K562 (cell line): ENCODE measurements around the gene KIAA0513. TPM values are rescaled to one million over a fixed set of nuclear protein-coding genes. Genes with fewer than 3 reads are reported as not detected.

Experiments used
- ATAC-seq: fragments of 200-7000 bp; cut with Tn5 transposase; 3 replicates; pipeline ENCODE4 v1.9.1; 2020; ENCODE audit warnings: moderate library complexity
- BruUV-seq: library from RNA; stranded (reverse); fragments of 400-500 nt; replicated peaks from 2 replicates; lab custom pipeline; 2021; lab: Mats Ljungman, UMichigan
- CTCF ChIA-PET: fragments of 300-600 bp; formaldehyde crosslinking; extraction: SDS; loops from one replicate; lab custom pipeline; 2021; ENCODE audit warnings: low intra/inter-chr PET ratio; lab: Yijun Ruan, JAX
- POLR2A ChIA-PET: fragments of 300-600, 350-650 bp; sonication (Branson Sonifier 250); formaldehyde crosslinking; extraction: SDS; loops from one replicate; lab custom pipeline; 2021; ENCODE audit warnings: antibody characterized with exemption, inconsistent platforms; lab: Yijun Ruan, JAX
- DNase-seq, 4 experiments: peaks; one replicate each; pipeline versions ENCODE4 v3.0.0 to v3.0.0-alpha.2; 2011 to 2018; ENCODE audit warnings: low spot score in 3 of 4, mixed read lengths in 3 of 4; ENCODE audit errors: extremely low read depth in 1 of 4
- FAIRE-seq: peaks from 2 replicates; lab custom pipeline; 2011; peaks lifted over from hg19 to GRCh38; lab: Jason Lieb, UNC
- H2AFZ ChIP-seq: 2 replicates; pipeline ENCODE4 v1.6.0; 2011; ENCODE audit warnings: low read depth, low read length, control low read depth, inconsistent platforms
- H3K27ac ChIP-seq: fragments of 200-600 bp; 3 replicates; pipeline ENCODE4 v1.8.0; 2011; ENCODE audit warnings: low read depth, mild to moderate bottlenecking, control low read depth, inconsistent platforms, low read length, moderate library complexity, mixed read lengths; ENCODE audit errors: extremely low read depth
- H3K27me3 ChIP-seq, 2 experiments: fragments of 300-600 bp in 1 of 2; 2 replicates in 1 of 2; 3 replicates in 1 of 2; pipeline versions ENCODE4 v1.6.0 to v1.8.0; 2011; ENCODE audit warnings: inconsistent platforms in 2 of 2, low read length in 2 of 2, mild to moderate bottlenecking in 1 of 2, mixed read lengths in 1 of 2, moderate library complexity in 1 of 2; ENCODE audit not compliant: control insufficient read depth in 2 of 2, insufficient read depth in 2 of 2
- H3K36me3 ChIP-seq: fragments of 300-600 bp; 3 replicates; pipeline ENCODE4 v1.8.0; 2011; ENCODE audit warnings: mild to moderate bottlenecking, low read length, inconsistent platforms; ENCODE audit not compliant: control insufficient read depth, insufficient read depth
- H3K4me1 ChIP-seq, 2 experiments: fragments of 200-600 bp in 1 of 2; replicated peaks in 1 of 2; 2 replicates in 1 of 2; 3 replicates in 1 of 2; pipeline versions ENCODE4 v1.5.1 to v1.8.0; 2011; ENCODE audit warnings: inconsistent platforms in 2 of 2, low read length in 2 of 2, mild to moderate bottlenecking in 1 of 2, mixed read lengths in 1 of 2, moderate library complexity in 1 of 2; ENCODE audit not compliant: control insufficient read depth in 2 of 2, insufficient read depth in 2 of 2
- H3K4me2 ChIP-seq: 2 replicates; pipeline ENCODE4 v1.6.1; 2011; ENCODE audit warnings: low read length, control low read depth, inconsistent platforms, mixed read lengths; ENCODE audit not compliant: insufficient read depth
- H3K4me3 ChIP-seq: fragments of 200-600 bp; sonication (generic), shearing (Covaris generic); 2 replicates; pipeline ENCODE4 v1.5.1; 2016; ENCODE audit warnings: control low read depth, inconsistent platforms
- H3K79me2 ChIP-seq: fragments of 200-600 bp; 3 replicates; pipeline ENCODE4 v1.8.0; 2011; ENCODE audit warnings: low read length, inconsistent platforms; ENCODE audit not compliant: control insufficient read depth, insufficient read depth
- H3K9ac ChIP-seq, 2 experiments: 2 replicates each; pipeline versions ENCODE4 v1.6.0 to v1.6.1; 2011; ENCODE audit warnings: low read depth in 2 of 2, low read length in 2 of 2, control low read depth in 1 of 2, inconsistent platforms in 1 of 2, mild to moderate bottlenecking in 1 of 2, mixed read lengths in 1 of 2; ENCODE audit not compliant: insufficient read depth in 1 of 2
- H3K9me1 ChIP-seq: one replicate; pipeline ENCODE4 v1.6.0; 2011; ENCODE audit warnings: inconsistent platforms, mild to moderate bottlenecking, low read length, moderate library complexity; ENCODE audit not compliant: control insufficient read depth, insufficient read depth
- H3K9me3 ChIP-seq: replicated peaks from 2 replicates; pipeline ENCODE4 v1.5.1; 2011; ENCODE audit warnings: low read depth, low read length, inconsistent platforms; ENCODE audit not compliant: control insufficient read depth, insufficient read depth
- H4K20me1 ChIP-seq: replicated peaks from 2 replicates; pipeline ENCODE4 v1.6.1; 2011; ENCODE audit warnings: low read length, inconsistent platforms, mixed read lengths; ENCODE audit not compliant: control insufficient read depth, insufficient read depth
- BRF2 ChIP-seq: IDR thresholded peaks from 3 replicates; pipeline ENCODE4 v1.6.1; 2011; ENCODE audit warnings: borderline replicate concordance, mild to moderate bottlenecking; ENCODE audit not compliant: insufficient read length, insufficient read depth
- FOXK2 ChIP-seq, 2 experiments: fragments of 450-650 bp; IDR thresholded peaks in 1 of 2; conservative IDR thresholded peaks in 1 of 2; 2 replicates each; pipeline ENCODE4 v1.6.1; 2016; ENCODE audit warnings: low read depth in 2 of 2, mild to moderate bottlenecking in 1 of 2
- HDAC1 ChIP-seq, 2 experiments: fragments of 450-650 bp; IDR thresholded peaks; 2 replicates each; pipeline ENCODE4 v1.6.1; 2016 to 2017; ENCODE audit warnings: inconsistent platforms in 1 of 2, mild to moderate bottlenecking in 1 of 2, moderate library complexity in 1 of 2
- HES1 ChIP-seq: fragments of 450-650 bp; IDR thresholded peaks from 2 replicates; pipeline ENCODE4 v1.6.1; 2016; ENCODE audit warnings: low read depth, mild to moderate bottlenecking, moderate library complexity
- MTA3 ChIP-seq: fragments of 450-650 bp; formaldehyde crosslinking; IDR thresholded peaks from 2 replicates; pipeline ENCODE4 v1.6.1; 2017; ENCODE audit warnings: mild to moderate bottlenecking, borderline replicate concordance
- POU5F1 ChIP-seq: fragments of 150-350 bp; IDR thresholded peaks from 2 replicates; pipeline ENCODE4 v1.6.1; 2014; ENCODE audit warnings: borderline replicate concordance, low read length, low read depth, mild to moderate bottlenecking; ENCODE audit not compliant: partially characterized antibody
- PYGO2 ChIP-seq: fragments of 450-650 bp; IDR thresholded peaks from 2 replicates; pipeline ENCODE4 v1.6.1; 2016; ENCODE audit warnings: mild to moderate bottlenecking, missing genetic modification characterization, moderate library complexity, missing compliant biosample characterization
- SAFB2 ChIP-seq: fragments of 200-400 bp; formaldehyde crosslinking; IDR thresholded peaks from 2 replicates; pipeline ENCODE4 v1.6.1; 2018; ENCODE audit warnings: borderline replicate concordance, low read length, low read depth, moderate library complexity; ENCODE audit not compliant: severe bottlenecking
- SMARCC2 ChIP-seq: fragments of 450-650 bp; IDR thresholded peaks from 2 replicates; pipeline ENCODE4 v1.6.1; 2017; ENCODE audit warnings: antibody characterized with exemption, moderate library complexity, mild to moderate bottlenecking, low read depth
- TAF7 ChIP-seq: fragments of 450-650 bp; IDR thresholded peaks from 2 replicates; pipeline ENCODE4 v1.6.1; 2016; ENCODE audit warnings: missing genetic modification characterization, missing compliant biosample characterization
- TCFL5 ChIP-seq: fragments of 250-450 bp; sonication (Bioruptor Pico); conservative IDR thresholded peaks from 2 replicates; pipeline ENCODE4 v1.6.1; 2021; ENCODE audit warnings: mild to moderate bottlenecking, moderate library complexity, matching md5 sums
- ZNF224 ChIP-seq: sonication (generic); formaldehyde crosslinking; IDR thresholded peaks from 2 replicates; pipeline ENCODE4 v1.8.0; 2022; ENCODE audit warnings: mild to moderate bottlenecking, missing genetic modification reagents
- ZNF785 ChIP-seq: fragments of 250-450 bp; sonication (Bioruptor Pico); IDR thresholded peaks from 2 replicates; pipeline ENCODE4 v1.4.0; 2020; ENCODE audit warnings: mild to moderate bottlenecking
- WGBS: fragments of 100-300 bp; shearing (Covaris generic); methylation state at CpG from one replicate; pipeline ENCODE4 v1.1.6; 2016; ENCODE audit warnings: low coverage, mixed read lengths; ENCODE audit not compliant: insufficient coverage; ENCODE audit errors: missing lambda C conversion rate; 5-methylcytosine and 5-hydroxymethylcytosine counted together
- in situ Hi-C: fragments of 300-500 bp; cut with MboI; formaldehyde crosslinking; loops from 4 replicates; pipeline ENCODE4 v1.15.0; 2018; ENCODE audit warnings: inconsistent platforms, mixed read lengths
- intact Hi-C: fragments of 100-400 bp; cut with micrococcal nuclease; formaldehyde crosslinking; loops from 2 replicates; pipeline ENCODE4 v1.14.2; 2022
- polyA plus RNA-seq, 8 experiments: library from polyadenylated mRNA; depleted of rRNA in 4 of 8; stranded (reverse) in 5 of 8; unstranded in 3 of 8; fragments of >200 nt; fragmentation: Nextera tagmentation in 2 of 8; fragmentation: Illumina TruSeq in 1 of 8; extraction: Ambion mirVana in 2 of 8; extraction: Trizol in 1 of 8; gene quantifications; 2 replicates each; pipeline versions ENCODE4 v1.2.1 to v1.2.3, GENCODE V29; 2011 to 2014; ENCODE audit warnings: inconsistent platforms in 1 of 8, missing spikeins in 1 of 8
- total RNA-seq, 7 experiments: library from RNA; depleted of rRNA in 6 of 7; stranded (reverse); fragments of >200 nt in 6 of 7; fragmentation: Illumina TruSeq in 2 of 7; extraction: Trizol in 2 of 7; gene quantifications; 2 replicates each; pipeline versions ENCODE4 v1.2.1 to v1.2.3, GENCODE V29; 2011 to 2021; ENCODE audit warnings: low replicate concordance in 1 of 7

Gene KIAA0513
- total and polyA plus RNA-seq, 9 of the 15 experiments (the other 6 are each of a cell fraction or from before 2014, with no cell fraction given), result 0.18 to 13.7 (median 10.2) TPM

GRCh38 chr16:84990782-84991181, 36.8 kb upstream of the KIAA0513 start:
- ATAC-seq (no peak), DNase-seq (no peak), FAIRE-seq (no peak)
- Histone ChIP-seq H3K79me2 (peaks cover 12% of the 10 kb centered on the region; the same call in 2 of the 3 replicates), H3K36me3 (peaks cover 88% of the 10 kb centered on the region), H3K27me3 (no peaks in the 10 kb centered on the region), H3K9me3 (no peaks in the 10 kb centered on the region), H3K9ac (no peak overlapping the region), H3K4me2 (no peak overlapping the region), H3K9me1 (peaks cover 7% of the 10 kb centered on the region), H3K27ac (no peak overlapping the region), H2AFZ (no peak overlapping the region), H3K4me3 (no peak overlapping the region), H3K4me1 (peaks cover 9 to 14% of the 10 kb centered on the region in 2 experiments; a peak in 4 of 5 replicates), H4K20me1 (no peaks in the 10 kb centered on the region; the same call in 1 of the 2 replicates)
- ChIA-PET POLR2A (interaction anchor here (1.1 kb wide), 1 partner anchor 18 kb away, joined by 3 read pairs; no protein-coding TSS in a partner anchor), CTCF (no interaction called here)
- no peak for TF ChIP-seq POU5F1
- no peak for TF ChIP-seq TAF7 (tag)
- TF ChIP-seq ZNF224, result no peak
- no peak for TF ChIP-seq HDAC1 (IDR thresholded peaks at IDR 0.05)
- TF ChIP-seq PYGO2 (tag), result no peak
- TF ChIP-seq SAFB2, result no peak
- TF ChIP-seq HES1, result no peak
- no peak for TF ChIP-seq SMARCC2
- TF ChIP-seq ZNF785, result no peak
- no peak for TF ChIP-seq FOXK2 (conservative IDR thresholded peaks at IDR 0.05 in 1 of 2, IDR thresholded peaks at IDR 0.05 in 1 of 2; ENCODE audit: low read depth in 2 of 2)
- TF ChIP-seq BRF2, result no peak
- no peak for TF ChIP-seq TCFL5 (CRISPR knock-in tag)
- TF ChIP-seq MTA3, result no peak
- in situ Hi-C loops, result no loop called here
- intact Hi-C loops, result no loop called here
- BruUV-seq, result no TSS peak
- WGBS, result 92% methylated on average over 9 of the region's 9 CpGs
